Ovary (tissue), 9 donors: ENCODE measurements around the gene LXN. TPM values are rescaled to one million over a fixed set of nuclear protein-coding genes. Genes with fewer than 3 reads are reported as not detected.

Source experiments
- DNase-seq, 5 donors: peaks; one replicate each; pipeline ENCODE4 v3.0.0-alpha.2; 2019 to 2020
- H3K27ac ChIP-seq, 2 donors: fragments of 200-600 bp; one replicate each; pipeline versions ENCODE4 v1.5.1 to v1.8.0; 2019 to 2022
- H3K27me3 ChIP-seq: fragments of 200-600 bp; one replicate; pipeline ENCODE4 v1.8.0; 2022
- H3K36me3 ChIP-seq: fragments of 200-600 bp; sonication (generic); one replicate; pipeline ENCODE4 v1.5.1; 2019
- H3K4me1 ChIP-seq: one replicate; pipeline ENCODE4 v1.8.1; 2013; ENCODE audit warnings: mild to moderate bottlenecking, moderate library complexity; ENCODE audit not compliant: insufficient read depth
- H3K4me3 ChIP-seq: fragments of 200-600 bp; sonication (generic); one replicate; pipeline ENCODE4 v1.5.1; 2017
- H3K9me3 ChIP-seq, 2 donors: fragments of 200-600 bp in 1 of 2; sonication (generic) in 1 of 2; one replicate each; pipeline versions ENCODE4 v1.5.1 to v1.8.1; 2013 to 2019; ENCODE audit warnings: mild to moderate bottlenecking in 1 of 2, moderate library complexity in 1 of 2
- CTCF ChIP-seq, 3 donors: fragments of 450-650 bp in 2 of 3; fragments of 200-600 bp in 1 of 3; IDR thresholded peaks; one replicate each; pipeline versions ENCODE4 v1.5.1 to v1.8.0; 2016 to 2022; ENCODE audit warnings: antibody characterized with exemption in 3 of 3, mild to moderate bottlenecking in 1 of 3
- EP300 ChIP-seq: sonication (generic); formaldehyde crosslinking; IDR thresholded peaks from one replicate; pipeline ENCODE4 v1.6.1; 2017; ENCODE audit warnings: antibody characterized with exemption
- POLR2A ChIP-seq: fragments of 450-650 bp; IDR thresholded peaks from one replicate; pipeline ENCODE4 v1.6.1; 2017; ENCODE audit warnings: antibody characterized with exemption, mild to moderate bottlenecking, moderate library complexity
- WGBS, 3 donors: extraction: QIAGEN DNeasy Blood & Tissue Kit in 1 of 3; methylation state at CpG; one replicate each; pipeline versions ENCODE4 v1.1.5 to v1.1.7; 2013 to 2017; 5-methylcytosine and 5-hydroxymethylcytosine counted together
- intact Hi-C, 4 donors: fragments of 100-400 bp; cut with DNase I; formaldehyde crosslinking; loops; one replicate each; pipeline versions ENCODE4 v1.11.0 to v1.15.1; 2022 to 2023
- polyA plus RNA-seq, 2 donors: library from polyadenylated mRNA; stranded (reverse); fragments of 200-250 nt in 1 of 2; fragments of 350-450 nt in 1 of 2; fragmentation: Illumina TruSeq in 1 of 2; extraction: RNeasy Lipid Tissue Mini Kit (QIAGEN cat#74804) in 1 of 2; gene quantifications; one replicate each; pipeline ENCODE4 v1.2.3, GENCODE V29; 2013 to 2014
- total RNA-seq, 7 donors: library from RNA; depleted of rRNA in 2 of 7; stranded (reverse); fragments of >200 nt in 2 of 7; fragmentation: NEBNext Ultra II Directional in 3 of 7; extraction: Animal tissue kit (Norgen Biotek cat#: 25700) in 3 of 7; gene quantifications; one replicate each; pipeline versions ENCODE4 v1.1.0 to v1.2.4, GENCODE V29; 2016 to 2023
- donor health status: DM: no; HTN: no; CAD: no; lungs with moderate emphysema.
- donor health status: DM: no; HTN: no; CAD: no.
- donor health status: Bipolar disorder and iron deficiency.
- donor health status: DM: yes; HTN: yes; CAD: no.
- donor health status: DM: no; HTN: no; CAD: no.
- donor health status: DM: yes; HTN: yes; CAD: no.

The LXN gene
- total and polyA plus RNA-seq, 9 donors = 16.5 to 82.9 (median 43.5) TPM

- intact Hi-C loops = no loop called here
- H3K4me1 ChIP-seq = no peaks in the 10 kb centered on the region
- H3K4me3 ChIP-seq = no peak overlapping the region
- no peaks in the 10 kb centered on the region for H3K36me3 ChIP-seq
- no peaks in the 10 kb centered on the region for H3K27me3 ChIP-seq
- 85 to 89% (median 88%) methylated on average over 6 of the region's 6 CpGs for WGBS, 3 donors
- no peaks in the 10 kb centered on the region for H3K9me3 ChIP-seq
- DNase-seq = no peak
- TF ChIP-seq EP300 (no peak), CTCF (IDR thresholded peaks at IDR 0.05) (no peak)
- no peak overlapping the region for H3K27ac ChIP-seq
These were observed 29.8 kb downstream of the LXN start for GRCh38 chr3:158642474-158643210.

- Histone ChIP-seq H3K27ac (no peak overlapping the region), H3K4me1 (no peaks in the 10 kb centered on the region), H3K27me3 (no peaks in the 10 kb centered on the region), H3K36me3 (no peaks in the 10 kb centered on the region), H3K9me3 (no peaks in the 10 kb centered on the region), H3K4me3 (no peak overlapping the region)
- no peak for DNase-seq
- intact Hi-C loops = no loop called here
- TF ChIP-seq EP300 (no peak), CTCF (IDR thresholded peaks at IDR 0.05) (no peak), POLR2A (no peak)
- 92 to 95% (median 93%) methylated on average over 7 of the region's 7 CpGs for WGBS, 3 donors
These were observed 30.4 kb downstream of the LXN start for GRCh38 chr3:158642005-158642404.

GRCh38 chr3:158640646-158641045, 31.8 kb downstream of the LXN start:
- intact Hi-C loops = no loop called here
- Histone ChIP-seq H3K36me3 (no peaks in the 10 kb centered on the region), H3K4me1 (no peaks in the 10 kb centered on the region), H3K27ac (no peak overlapping the region), H3K4me3 (no peak overlapping the region), H3K27me3 (no peaks in the 10 kb centered on the region), H3K9me3 (no peaks in the 10 kb centered on the region)
- WGBS, 3 donors = 74 to 80% (median 80%) methylated on average over 7 of the region's 7 CpGs
- DNase-seq = no peak
- TF ChIP-seq EP300 (no peak), CTCF (IDR thresholded peaks at IDR 0.05) (no peak), POLR2A (no peak)

GRCh38 chr3:158631981-158632380, 40.5 kb downstream of the LXN start:
- Histone ChIP-seq H3K4me3 (no peak overlapping the region), H3K4me1 (no peaks in the 10 kb centered on the region), H3K27ac (no peak overlapping the region), H3K9me3 (no peaks in the 10 kb centered on the region), H3K36me3 (no peaks in the 10 kb centered on the region), H3K27me3 (no peaks in the 10 kb centered on the region)
- intact Hi-C loops = no loop called here
- DNase-seq = no peak
- no peak for TF ChIP-seq POLR2A
- TF ChIP-seq CTCF (IDR thresholded peaks at IDR 0.05) = no peak
- no peak for TF ChIP-seq EP300
